HCT116 (cell line): ENCODE results near the gene VPS11. TPM values are rescaled to one million over a fixed set of nuclear protein-coding genes. Genes with fewer than 3 reads are reported as not detected.

Source experiments
- ATAC-seq: fragments of 200-7000 bp; cut with Tn5 transposase; 2 replicates; pipeline ENCODE4 v1.9.1; 2020; ENCODE audit warnings: mild to moderate bottlenecking, moderate library complexity
- BruUV-seq: library from RNA; stranded (reverse); fragments of 400-500 nt; replicated peaks from 2 replicates; lab custom pipeline; 2021; lab: Mats Ljungman, UMichigan
- CTCF ChIA-PET: fragments of 300-600 bp; sonication (Branson Sonifier 250); formaldehyde crosslinking; loops from one replicate; lab custom pipeline; 2021; ENCODE audit warnings: antibody characterized with exemption; lab: Charles Lee
- POLR2A ChIA-PET: fragments of 300-600, 350-600 bp; sonication (Branson Sonifier 250); formaldehyde crosslinking; loops from one replicate; lab custom pipeline; 2021; ENCODE audit warnings: antibody characterized with exemption; lab: Charles Lee
- RAD21 ChIA-PET, 2 experiments: fragments of 300-600 bp; sonication (Branson Sonifier 250); formaldehyde crosslinking; loops; one replicate each; lab custom pipeline; 2023; ENCODE audit warnings: low total read pairs in 2 of 2; ENCODE audit not compliant: uncharacterized antibody in 2 of 2, unreplicated experiment in 2 of 2, low non-redundant PET in 1 of 2; lab: Charles Lee
- DNase-seq: peaks from one replicate; pipeline ENCODE4 v3.0.0-alpha.2; 2010; ENCODE audit warnings: low read depth, low spot score
- H2AFZ ChIP-seq: fragments of 200-600 bp; shearing (Covaris generic), sonication (generic); 2 replicates; pipeline ENCODE4 v1.6.1; 2017; ENCODE audit warnings: low read depth, mixed run types, mixed read lengths, antibody characterized with exemption, low read length; ENCODE audit not compliant: poor library complexity, severe bottlenecking
- H3K27ac ChIP-seq: 2 replicates; pipeline ENCODE4 v1.5.1; 2012; ENCODE audit warnings: low read depth, low read length
- H3K27me3 ChIP-seq: fragments of 200-600 bp; sonication (generic); 2 replicates; pipeline ENCODE4 v1.6.1; 2016; ENCODE audit warnings: mixed run types, low read length, mixed read lengths; ENCODE audit not compliant: insufficient read depth
- H3K36me3 ChIP-seq, 2 experiments: fragments of 200-500 bp in 1 of 2; fragments of 200-600 bp in 1 of 2; sonication (Bioruptor generic) in 1 of 2; sonication (generic) in 1 of 2; 2 replicates each; pipeline versions ENCODE4 v1.5.1 to v1.6.1; 2014 to 2016; ENCODE audit warnings: low read length in 2 of 2, inconsistent platforms in 1 of 2, mixed read lengths in 1 of 2, mixed run types in 1 of 2; ENCODE audit not compliant: insufficient read depth in 2 of 2, control insufficient read depth in 1 of 2
- H3K4me1 ChIP-seq, 2 experiments: fragments of 200-600 bp in 1 of 2; sonication (generic) in 1 of 2; 2 replicates each; pipeline versions ENCODE4 v1.5.1 to v1.6.1; 2012 to 2017; ENCODE audit warnings: low read length in 2 of 2, inconsistent platforms in 1 of 2, mild to moderate bottlenecking in 1 of 2, mixed read lengths in 1 of 2, mixed run types in 1 of 2, moderate library complexity in 1 of 2; ENCODE audit not compliant: insufficient read depth in 2 of 2, control insufficient read depth in 1 of 2
- H3K4me2 ChIP-seq: fragments of 200-600 bp; sonication (generic); 2 replicates; pipeline ENCODE4 v1.6.1; 2017; ENCODE audit warnings: mixed run types, low read length, mixed read lengths
- H3K4me3 ChIP-seq, 2 experiments: fragments of 200-600 bp in 1 of 2; sonication (generic) in 1 of 2; replicated peaks in 1 of 2; 2 replicates each; pipeline ENCODE4 v1.5.1; 2011 to 2016; ENCODE audit warnings: low read length in 2 of 2, control low read depth in 1 of 2, low read depth in 1 of 2, mild to moderate bottlenecking in 1 of 2, mixed read lengths in 1 of 2, mixed run types in 1 of 2
- H3K79me2 ChIP-seq: fragments of 200-600 bp; sonication (generic); 2 replicates; pipeline ENCODE4 v1.6.1; 2017; ENCODE audit warnings: mild to moderate bottlenecking, mixed run types, low read length, moderate library complexity, mixed read lengths; ENCODE audit not compliant: insufficient read depth
- H3K9ac ChIP-seq: fragments of 200-600 bp; sonication (generic); 2 replicates; pipeline ENCODE4 v1.6.1; 2016; ENCODE audit warnings: low read length, mixed read lengths
- H3K9me2 ChIP-seq: fragments of 200-600 bp; sonication (generic), shearing (Covaris generic); 2 replicates; pipeline ENCODE4 v1.6.1; 2017; ENCODE audit warnings: mixed run types, mild to moderate bottlenecking, moderate library complexity; ENCODE audit not compliant: insufficient read depth
- H3K9me3 ChIP-seq, 2 experiments: fragments of 200-500 bp in 1 of 2; fragments of 200-600 bp in 1 of 2; sonication (Bioruptor generic) in 1 of 2; sonication (generic) in 1 of 2; 2 replicates each; pipeline ENCODE4 v1.6.1; 2014 to 2017; ENCODE audit warnings: low read length in 2 of 2, mixed read lengths in 2 of 2, inconsistent platforms in 1 of 2, low read depth in 1 of 2, mild to moderate bottlenecking in 1 of 2, mixed run types in 1 of 2, moderate library complexity in 1 of 2; ENCODE audit not compliant: control insufficient read depth in 1 of 2, insufficient read depth in 1 of 2
- H4K20me1 ChIP-seq: fragments of 200-600 bp; sonication (generic), shearing (Covaris generic); 2 replicates; pipeline ENCODE4 v1.6.1; 2017; ENCODE audit warnings: mixed run types, mild to moderate bottlenecking, moderate library complexity; ENCODE audit not compliant: insufficient read depth
- CTCF ChIP-seq, 3 experiments: fragments of 200-600 bp in 1 of 3; sonication (generic) in 1 of 3; IDR thresholded peaks in 2 of 3; conservative IDR thresholded peaks in 1 of 3; 2 replicates each; pipeline ENCODE4 v1.5.1; 2012 to 2017; ENCODE audit warnings: low read depth in 2 of 3, low read length in 2 of 3, antibody characterized with exemption in 1 of 3, borderline replicate concordance in 1 of 3, control low read depth in 1 of 3, mild to moderate bottlenecking in 1 of 3, mixed read lengths in 1 of 3, mixed run types in 1 of 3, moderate library complexity in 1 of 3; ENCODE audit not compliant: insufficient read depth in 1 of 3
- EGR1 ChIP-seq: IDR thresholded peaks from 2 replicates; pipeline ENCODE4 v1.6.1; 2012; ENCODE audit warnings: low read depth
- ELF1 ChIP-seq: IDR thresholded peaks from 2 replicates; pipeline ENCODE4 v1.6.1; 2012; ENCODE audit warnings: low read depth, borderline replicate concordance
- EZH2 ChIP-seq: fragments of 200-600 bp; sonication (generic); IDR thresholded peaks from 2 replicates; pipeline ENCODE4 v1.6.1; 2017; ENCODE audit warnings: antibody characterized with exemption, mixed run types
- JUND ChIP-seq: IDR thresholded peaks from 2 replicates; pipeline ENCODE4 v1.6.1; 2012
- POLR2AphosphoS5 ChIP-seq: IDR thresholded peaks from 2 replicates; pipeline ENCODE4 v1.6.1; 2011; ENCODE audit warnings: mild to moderate bottlenecking, low read depth, low read length, moderate library complexity
- RAD21 ChIP-seq: IDR thresholded peaks from 2 replicates; pipeline ENCODE4 v1.6.1; 2012; ENCODE audit warnings: low read depth, mild to moderate bottlenecking
- REST ChIP-seq: IDR thresholded peaks from 2 replicates; pipeline ENCODE4 v1.6.1; 2012; ENCODE audit warnings: low read depth
- SIN3A ChIP-seq: IDR thresholded peaks from 2 replicates; pipeline ENCODE4 v1.6.1; 2012; ENCODE audit warnings: low read depth
- SP1 ChIP-seq: IDR thresholded peaks from 2 replicates; pipeline ENCODE4 v1.6.1; 2012; ENCODE audit warnings: low read depth
- YY1 ChIP-seq: IDR thresholded peaks from 2 replicates; pipeline ENCODE4 v1.6.1; 2011; ENCODE audit warnings: low read length, low read depth, moderate library complexity, mild to moderate bottlenecking; ENCODE audit not compliant: insufficient replicate concordance; ENCODE audit errors: extremely low read depth
- ZFX ChIP-seq: fragments of 450-650 bp; IDR thresholded peaks from 2 replicates; pipeline ENCODE4 v1.6.1; 2017
- intact Hi-C: fragments of 100-400 bp; cut with micrococcal nuclease; formaldehyde crosslinking; loops from 2 replicates; pipeline ENCODE4 v1.10.0; 2022
- total RNA-seq: library from RNA; stranded (reverse); gene quantifications from one replicate; pipeline ENCODE4 v1.2.1, GENCODE V29; 2021; ENCODE audit not compliant: unreplicated experiment
- TF ChIP-seq, protein P1 (sequence below): IDR thresholded peaks from 2 replicates; pipeline ENCODE4 v1.6.1; 2012

Gene VPS11
- total RNA-seq, 1 experiment from 2014 or later, result 20.4 TPM

GRCh38 chr11:119089319-119089718 lies 21.7 kb downstream of the VPS11 start:
- no TSS peak for BruUV-seq
- intact Hi-C loops, result no loop called here
- Histone ChIP-seq H3K36me3 (peaks cover 4 to 20% of the 10 kb centered on the region in 2 experiments; a peak in 2 of 4 replicates), H3K9me2 (no peaks in the 10 kb centered on the region), H3K4me3 (no peak overlapping the region), H3K4me2 (no peak overlapping the region), H3K27ac (no peak overlapping the region), H3K9ac (no peak overlapping the region), H3K79me2 (peaks cover 43% of the 10 kb centered on the region), H3K4me1 (peaks cover 29 to 43% of the 10 kb centered on the region in 2 experiments), H2AFZ (no peak overlapping the region), H3K9me3 (no peaks in the 10 kb centered on the region), H3K27me3 (no peaks in the 10 kb centered on the region), H4K20me1 (peaks cover 11% of the 10 kb centered on the region; the same call in 1 of the 2 replicates)
- no peak for ATAC-seq
- no peak for DNase-seq
- RAD21 ChIA-PET, result no interaction called here
- POLR2A ChIA-PET, result no interaction called here
- CTCF ChIA-PET, result no interaction called here
- no peak for TF ChIP-seq SIN3A
- no peak for TF ChIP-seq YY1
- TF ChIP-seq REST, result no peak
- no peak for TF ChIP-seq POLR2AphosphoS5
- TF ChIP-seq, protein P1, sequence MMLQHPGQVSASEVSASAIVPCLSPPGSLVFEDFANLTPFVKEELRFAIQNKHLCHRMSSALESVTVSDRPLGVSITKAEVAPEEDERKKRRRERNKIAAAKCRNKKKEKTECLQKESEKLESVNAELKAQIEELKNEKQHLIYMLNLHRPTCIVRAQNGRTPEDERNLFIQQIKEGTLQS, result no peak
- no peak for TF ChIP-seq CTCF (IDR thresholded peaks at IDR 0.05 in 2 of 3, conservative IDR thresholded peaks at IDR 0.05 in 1 of 3; ENCODE audit: borderline replicate concordance in 1 of 3, insufficient read depth in 1 of 3, low read depth in 2 of 3, low read length in 2 of 3)
- no peak for TF ChIP-seq JUND
- TF ChIP-seq RAD21, result no peak
- no peak for TF ChIP-seq EGR1
- no peak for TF ChIP-seq EZH2
- no peak for TF ChIP-seq ZFX
- TF ChIP-seq ELF1, result no peak
- TF ChIP-seq SP1, result no peak
- TF ChIP-seq, all 23 proteins: peak for 0
